Endothelial cell of hepatic sinusoid (primary cell): ENCODE data around the gene PARD3B.
"Not testable (repeated sequence)": the region's sequence is repeated elsewhere in the genome, so short reads cannot be mapped to it uniquely, and the experiment has no call there.

Source experiments
- in situ Hi-C: cut with HindIII; loops from 2 replicates; pipeline ENCODE4 v1.10.0; 2017; ENCODE audit warnings: low sequenced_read_pairs

The PARD3B gene

GRCh38 chr2:205475416-205475768 is 930.1 kb downstream of the PARD3B start:
- in situ Hi-C loops, result no loop called here

- in situ Hi-C loops, result no loop called here
Observed at GRCh38 chr2:205477016-205477705, 931.9 kb downstream of the PARD3B start.

- in situ Hi-C loops, result loop anchor here (5.0 kb wide), 1 partner anchor 45 kb away; no protein-coding TSS in a partner anchor
Observed at GRCh38 chr2:205481861-205482260, 936.6 kb downstream of the PARD3B start.

DNA sequence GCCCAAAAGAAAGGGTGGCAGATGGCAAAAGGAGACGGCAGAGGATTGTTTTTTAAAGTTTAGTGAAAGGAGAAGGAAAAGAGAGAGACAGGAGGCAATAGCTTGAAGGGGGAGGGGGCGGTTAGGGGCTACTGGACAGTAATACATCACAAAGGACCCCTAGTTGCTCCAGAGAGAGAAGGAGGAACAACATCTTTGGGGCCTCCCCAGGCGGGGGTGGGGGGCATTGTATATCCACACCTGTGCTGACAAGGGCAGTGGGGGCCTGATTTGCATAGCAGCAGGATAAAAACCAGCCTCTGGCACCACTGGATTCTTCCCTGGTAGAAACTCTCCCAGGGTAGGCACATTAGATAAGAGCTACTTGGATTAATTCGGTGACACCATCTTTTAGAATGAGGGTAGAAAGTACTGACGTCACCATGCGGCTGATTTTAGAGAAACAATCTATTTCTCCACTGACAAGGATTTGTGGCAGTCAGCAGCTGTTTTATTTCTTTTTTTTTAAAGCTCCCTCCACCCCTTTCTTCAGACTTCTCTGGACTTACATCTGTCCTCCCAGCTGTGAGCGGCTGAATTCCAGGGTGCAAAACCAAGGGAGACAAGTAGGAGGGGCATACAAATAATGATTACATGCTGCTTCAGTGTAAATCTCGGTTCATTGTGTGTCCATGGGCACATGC is 937.3 kb downstream of the PARD3B start:
- in situ Hi-C loops, result loop anchor here (5.0 kb wide), 1 partner anchor 45 kb away; no protein-coding TSS in a partner anchor

- in situ Hi-C loops, result loop anchor here (5.0 kb wide), 1 partner anchor 46 kb away; no protein-coding TSS in a partner anchor
Observed at GRCh38 chr2:205483095-205483494, 937.8 kb downstream of the PARD3B start.

DNA sequence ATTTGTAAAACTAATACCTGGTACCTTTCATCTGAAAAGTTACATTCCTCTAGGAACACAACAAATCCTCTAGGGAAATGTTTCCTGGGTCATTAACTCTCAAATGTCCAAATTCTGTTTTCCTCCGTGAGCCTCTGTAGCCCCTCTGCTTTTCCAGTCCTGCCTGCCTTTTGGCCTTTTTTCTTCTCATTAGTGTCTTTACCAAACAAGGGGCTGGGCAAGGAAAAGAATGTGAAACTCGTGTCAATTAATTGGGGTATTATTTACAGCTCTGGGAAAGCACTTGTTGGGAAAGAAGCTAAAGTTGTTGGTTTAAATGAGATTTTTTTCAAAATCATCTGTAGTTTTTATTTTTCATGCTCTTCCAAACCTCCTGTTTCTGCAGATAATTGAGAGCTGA is 938.9 kb downstream of the PARD3B start:
- in situ Hi-C loops, result loop anchor here (5.0 kb wide), 1 partner anchor 47 kb away; no protein-coding TSS in a partner anchor

DNA sequence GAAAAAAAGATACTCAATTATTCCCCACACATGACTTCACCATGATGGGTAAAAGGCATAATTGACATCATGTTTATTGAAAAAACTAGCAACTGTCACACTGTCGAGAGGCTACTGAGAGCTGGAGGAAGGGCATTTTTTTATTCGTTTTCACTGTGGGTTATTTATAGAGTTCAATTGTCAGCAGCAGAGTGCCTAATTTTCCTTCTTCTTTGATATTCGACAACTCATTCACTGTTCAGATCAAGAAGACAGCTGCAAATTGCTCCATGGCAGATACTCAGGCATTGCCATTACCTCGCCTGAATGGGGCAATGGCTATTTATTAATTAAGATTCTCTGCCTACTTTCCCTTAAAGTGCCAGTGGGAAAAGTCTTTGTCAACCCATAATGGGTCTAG is 939.5 kb downstream of the PARD3B start:
- in situ Hi-C loops, result loop anchor here (5.0 kb wide), 1 partner anchor 47 kb away; no protein-coding TSS in a partner anchor

DNA sequence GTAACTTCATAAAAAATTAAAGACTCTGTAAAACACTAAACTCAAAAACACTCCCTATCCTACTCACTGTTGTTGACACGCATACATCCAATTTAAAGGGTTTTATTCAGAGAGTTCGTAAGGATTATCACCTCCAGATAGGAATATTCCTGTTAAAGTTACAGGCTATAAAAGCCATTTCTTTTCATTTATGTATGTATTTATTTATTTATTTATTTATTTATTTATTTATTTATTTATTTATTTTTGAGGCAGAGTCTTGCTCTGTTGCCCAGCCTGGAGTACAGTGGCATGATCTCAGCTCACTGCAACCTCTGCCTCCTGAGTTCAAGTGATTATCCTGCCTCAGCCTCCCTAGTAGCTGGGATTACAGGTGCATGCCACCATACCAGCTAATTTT is 948.3 kb downstream of the PARD3B start:
- in situ Hi-C loops, result not testable (repeated sequence)

- in situ Hi-C loops, result no loop called here
Observed at GRCh38 chr2:205494537-205495235, 949.4 kb downstream of the PARD3B start.

- in situ Hi-C loops, result no loop called here
Observed at GRCh38 chr2:205495819-205496218, 950.5 kb downstream of the PARD3B start.

DNA sequence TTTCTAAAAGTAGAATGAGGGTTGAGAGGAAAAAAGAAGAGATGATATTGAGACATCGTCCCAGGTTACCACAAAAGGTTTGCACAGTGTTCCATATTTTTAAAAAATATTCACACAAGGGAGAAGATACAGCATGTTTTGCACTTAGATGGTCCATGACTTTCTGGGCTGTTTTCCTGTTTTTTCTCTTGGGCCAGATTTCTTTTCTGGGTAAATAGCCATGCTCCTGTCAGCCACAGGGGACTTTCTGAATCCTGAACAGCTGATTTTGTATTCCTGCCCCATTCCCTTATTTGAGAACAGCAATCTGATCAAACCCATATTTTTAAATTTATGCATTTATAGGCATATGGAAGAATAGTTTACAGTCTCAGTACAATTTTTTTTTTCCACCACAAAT is 951.1 kb downstream of the PARD3B start:
- in situ Hi-C loops, result no loop called here

DNA sequence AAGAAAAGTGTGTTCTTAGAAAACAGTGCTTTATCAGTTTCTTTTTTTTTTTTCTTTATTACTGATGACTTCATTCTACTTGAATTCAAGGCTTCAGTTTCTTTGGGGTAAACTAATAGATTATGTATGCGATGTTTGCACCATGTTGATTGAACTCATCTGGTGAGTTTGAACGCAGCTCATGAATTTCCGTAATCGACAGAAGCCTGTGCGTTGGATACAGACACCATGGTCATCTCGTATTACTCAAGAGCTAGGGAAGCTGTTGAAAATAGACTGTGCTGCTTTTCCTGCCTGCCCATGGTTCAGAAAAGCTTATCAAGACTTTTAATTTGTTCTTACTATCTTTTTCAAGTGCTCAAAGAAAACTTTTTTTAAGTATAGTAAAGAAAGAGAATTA is 951.5 kb downstream of the PARD3B start:
- in situ Hi-C loops, result no loop called here

- in situ Hi-C loops, result no loop called here
Observed at GRCh38 chr2:205499006-205499405, 953.7 kb downstream of the PARD3B start.

- in situ Hi-C loops, result no loop called here
Observed at GRCh38 chr2:205500065-205500464, 954.8 kb downstream of the PARD3B start.

DNA sequence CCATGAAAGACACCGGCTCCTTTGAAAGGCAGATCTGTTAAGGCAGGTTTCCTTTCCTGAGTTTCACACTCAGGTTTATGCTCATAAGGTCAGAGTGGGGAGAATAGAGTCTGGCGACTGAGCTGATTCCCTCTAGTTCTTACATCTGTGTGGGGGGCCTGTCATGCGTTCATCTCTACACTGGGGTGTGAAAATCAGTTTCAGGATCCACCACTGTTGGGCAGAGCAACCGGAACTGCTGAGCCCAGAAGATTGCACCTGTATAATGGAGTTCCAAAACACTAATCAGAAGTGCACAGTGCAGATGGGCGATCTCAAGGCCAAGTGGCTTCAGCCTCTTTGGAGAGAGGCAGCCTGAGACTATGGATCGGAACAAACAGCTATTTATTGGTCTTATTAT is 955.7 kb downstream of the PARD3B start:
- in situ Hi-C loops, result no loop called here

DNA sequence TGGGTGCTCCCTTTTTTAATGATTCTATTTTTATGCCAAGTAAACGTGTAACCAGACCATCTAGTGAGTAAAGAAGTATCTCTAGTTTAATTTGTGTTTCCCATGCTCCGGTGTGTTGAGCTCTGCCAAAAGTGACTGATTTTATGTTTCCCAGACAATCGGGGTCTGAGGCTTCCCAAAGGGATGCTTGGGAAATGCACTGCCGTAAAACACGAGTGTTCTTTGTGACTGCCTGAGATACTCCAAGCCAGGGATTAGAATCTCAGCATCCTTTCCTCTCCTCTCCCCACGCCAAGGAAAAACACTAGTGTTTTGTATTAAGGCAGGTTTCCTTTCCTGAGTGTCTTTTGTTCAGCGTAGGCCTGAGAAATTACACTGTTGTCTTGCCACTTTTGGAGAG is 956.6 kb downstream of the PARD3B start:
- in situ Hi-C loops, result no loop called here

DNA sequence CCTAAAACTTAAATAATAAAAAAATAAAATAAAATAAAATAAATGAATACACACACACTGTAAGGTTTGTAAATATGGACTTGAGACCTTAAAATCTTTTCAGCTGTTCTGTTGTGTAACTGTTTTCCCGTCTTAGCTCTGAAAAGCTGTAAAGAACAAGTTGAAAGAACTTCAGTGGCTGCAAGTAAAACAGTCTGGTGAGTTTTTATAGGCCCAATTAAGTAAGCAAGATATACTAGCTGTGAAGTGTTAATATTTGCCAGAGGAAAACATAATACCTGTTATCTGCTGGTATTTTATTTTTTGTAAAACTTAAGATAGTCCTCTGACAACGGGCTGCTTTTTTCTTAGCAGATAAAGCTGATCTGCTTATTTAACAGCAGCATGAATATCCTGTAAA is 960.1 kb downstream of the PARD3B start:
- in situ Hi-C loops, result no loop called here

GRCh38 chr2:205509655-205510054 is 964.4 kb downstream of the PARD3B start:
- in situ Hi-C loops, result no loop called here

DNA sequence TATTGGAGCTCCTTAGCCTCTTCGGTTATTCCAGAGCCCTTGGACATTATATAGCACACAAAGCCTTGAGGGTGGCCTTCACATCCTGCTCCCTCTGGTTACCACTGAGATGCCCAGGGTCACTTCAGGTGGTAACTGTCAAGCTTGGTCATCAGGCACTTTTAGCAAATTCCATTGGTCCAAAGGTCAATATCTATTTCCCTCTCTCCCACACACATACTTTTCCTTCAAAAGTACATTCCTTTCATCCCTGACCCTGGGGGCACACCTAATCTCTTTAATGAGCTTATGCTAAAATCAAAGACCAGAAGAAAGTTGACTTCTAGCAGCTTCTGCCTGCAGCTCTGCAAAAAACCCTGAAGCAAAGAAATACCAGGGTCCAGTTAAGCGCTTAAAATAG is 965.1 kb downstream of the PARD3B start:
- in situ Hi-C loops, result no loop called here

DNA sequence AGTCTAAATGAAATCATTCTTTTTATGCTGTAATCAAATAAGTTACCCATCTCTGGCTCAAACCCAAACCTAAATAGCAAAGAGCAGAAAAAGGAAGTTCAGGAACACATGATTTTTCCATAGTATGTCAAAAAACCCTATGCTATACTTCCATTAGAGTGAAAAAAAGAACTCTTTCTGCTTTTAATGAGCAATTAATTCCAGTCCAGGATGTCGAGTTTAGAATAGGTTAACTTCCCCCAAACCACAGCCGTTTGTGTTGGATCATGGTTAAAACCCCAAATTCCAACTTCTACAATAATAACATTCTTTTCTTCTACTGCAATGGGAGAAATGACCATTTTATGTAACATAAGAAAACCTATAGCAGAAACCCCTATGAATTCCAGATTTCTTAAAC is 965.9 kb downstream of the PARD3B start:
- in situ Hi-C loops, result no loop called here

- in situ Hi-C loops, result no loop called here
Observed at GRCh38 chr2:205511641-205512040, 966.4 kb downstream of the PARD3B start.

DNA sequence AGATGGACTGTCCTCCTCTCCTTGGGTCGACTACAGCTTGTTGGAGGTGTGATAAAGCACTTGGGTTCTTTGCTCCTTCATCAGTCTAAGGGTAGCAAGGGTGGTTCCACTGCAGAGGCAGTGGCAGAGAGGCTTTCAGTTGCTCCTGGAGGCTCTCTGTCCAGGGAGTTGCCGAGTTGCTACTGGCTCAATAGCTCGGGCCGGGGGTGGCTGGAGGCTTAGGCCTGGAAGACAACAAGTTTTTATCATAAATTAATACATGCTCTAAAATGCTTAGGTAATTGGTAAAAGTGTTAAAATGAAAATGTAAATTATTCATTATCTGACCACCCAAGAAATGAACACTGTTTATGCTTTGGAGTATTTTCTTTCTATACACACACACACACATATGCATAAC is 975.0 kb downstream of the PARD3B start:
- in situ Hi-C loops, result no loop called here
